Measurements from ENCODE around the gene SELENOV.

- TF ChIP-seq PATZ1 (CRISPR knock-in tag; IDR thresholded peaks at IDR 0.05; ENCODE audit: borderline replicate concordance), result no peak
- TF ChIP-seq CSDC2 (CRISPR knock-in tag; IDR thresholded peaks at IDR 0.05), result no peak
- no peak for TF ChIP-seq CREB5 (CRISPR knock-in tag; IDR thresholded peaks at IDR 0.05; ENCODE audit: low read depth)
- no peak for TF ChIP-seq BACH2 (CRISPR knock-in tag; IDR thresholded peaks at IDR 0.05; ENCODE audit: borderline replicate concordance)
- no peak for TF ChIP-seq TCF4 (CRISPR knock-in tag; IDR thresholded peaks at IDR 0.05; ENCODE audit: borderline replicate concordance)
- TF ChIP-seq OSR1 (CRISPR knock-in tag; IDR thresholded peaks at IDR 0.05), result no peak
- TF ChIP-seq SNAI2 (CRISPR knock-in tag; IDR thresholded peaks at IDR 0.05), result no peak
- TF ChIP-seq ARNTL (CRISPR knock-in tag; IDR thresholded peaks at IDR 0.05; ENCODE audit: borderline replicate concordance, low read depth), result no peak
- TF ChIP-seq ZNF565 (CRISPR knock-in tag; conservative IDR thresholded peaks at IDR 0.05; ENCODE audit: low read depth), result no peak
These were observed 24.2 kb downstream of the SELENOV start for GRCh38 chr19:39539165-39539517.
